DMS153 treated with DMSO at 0.1 percent for 48 hours (cell line): Measurements from ENCODE around the gene TLCD3A.
"Not testable (repeated sequence)": the region's sequence is repeated elsewhere in the genome, so short reads cannot be mapped to it uniquely, and the experiment has no call there.

Source experiments
- DNase-seq: peaks from one replicate; lab custom pipeline; 2025; ENCODE audit not compliant: unreplicated experiment; lab: John Stamatoyannopoulos, UW

Gene TLCD3A

GRCh38 chr17:732067-732901, at the start of gene TLCD3A:
TLCD3A (plus strand) TSS chr17:732596; CDS start chr17:732648, 52 bp downstream.
- no peak for DNase-seq

DNA sequence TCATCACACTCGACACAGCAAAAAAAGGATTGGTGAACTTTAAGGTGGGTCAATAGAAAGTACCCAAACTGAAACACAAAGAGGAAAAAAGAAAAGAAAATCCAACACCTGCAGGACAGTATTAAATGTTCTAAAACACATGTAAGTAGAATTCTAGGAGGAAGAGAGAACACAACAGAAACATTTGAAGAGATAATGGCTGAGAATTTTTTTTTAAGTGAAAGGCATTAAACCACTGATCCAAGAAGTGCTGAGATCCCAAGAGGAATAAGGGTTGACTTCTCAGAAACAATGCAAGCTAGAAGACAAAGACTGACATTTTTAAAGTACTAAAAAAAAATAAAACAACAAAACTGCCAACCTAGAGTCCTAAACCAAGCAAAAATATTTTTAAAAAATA, 49.4 kb upstream of the TLCD3A start:
- no peak for DNase-seq

DNA sequence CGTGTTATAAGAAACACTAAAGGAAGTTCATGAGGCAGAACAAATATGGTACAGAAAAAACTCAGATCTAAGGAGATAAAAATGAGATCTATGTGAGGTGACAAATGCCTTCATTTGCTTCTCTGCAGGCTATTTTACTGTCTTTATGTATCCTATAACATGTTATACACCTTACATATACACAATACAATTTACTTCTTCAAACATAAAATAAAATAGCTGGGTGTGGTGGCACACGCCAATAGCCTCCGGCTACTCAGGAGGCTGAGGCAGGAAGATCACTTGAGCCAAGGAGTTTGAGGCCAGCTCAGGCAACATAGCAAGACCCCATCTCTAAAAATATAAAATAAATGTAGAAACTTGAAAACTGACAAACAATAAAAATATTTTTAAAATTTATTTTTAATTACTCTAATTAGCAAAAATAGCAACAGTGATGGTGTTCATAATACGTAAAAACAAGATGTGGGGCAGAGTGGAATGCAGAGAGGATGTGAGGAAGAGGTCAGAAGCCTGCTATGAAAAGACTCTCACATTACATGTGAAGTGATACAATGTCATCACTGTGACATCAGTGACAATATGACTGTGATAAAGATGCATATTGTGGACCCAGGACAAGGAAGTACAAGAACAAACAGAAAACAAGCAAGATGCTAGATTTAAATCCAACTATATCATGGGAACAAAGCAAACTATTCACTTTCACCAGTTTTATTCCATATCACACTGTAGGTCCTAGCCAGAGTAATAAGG, 48.7 kb upstream of the TLCD3A start:
- DNase-seq = no peak

DNA sequence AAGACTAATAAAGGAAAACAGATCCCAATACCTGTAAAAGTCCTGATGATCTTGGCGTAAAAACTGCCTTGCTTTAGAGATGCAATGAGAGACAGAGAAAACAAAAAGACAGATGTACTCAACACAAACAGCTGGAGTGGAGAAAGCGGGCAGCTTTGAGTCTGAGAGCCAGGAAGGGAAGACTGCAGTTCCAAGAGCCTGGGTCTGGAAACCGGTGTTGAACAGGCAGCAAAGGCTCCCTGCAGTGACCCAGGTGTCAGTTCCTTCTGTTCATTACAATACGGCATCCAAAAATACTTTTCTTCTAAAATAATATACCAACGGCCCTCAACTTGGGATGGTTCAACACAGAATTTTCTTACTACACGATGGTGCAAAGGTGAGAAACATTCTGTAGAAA, 47.4 kb upstream of the TLCD3A start:
- no peak for DNase-seq

DNA sequence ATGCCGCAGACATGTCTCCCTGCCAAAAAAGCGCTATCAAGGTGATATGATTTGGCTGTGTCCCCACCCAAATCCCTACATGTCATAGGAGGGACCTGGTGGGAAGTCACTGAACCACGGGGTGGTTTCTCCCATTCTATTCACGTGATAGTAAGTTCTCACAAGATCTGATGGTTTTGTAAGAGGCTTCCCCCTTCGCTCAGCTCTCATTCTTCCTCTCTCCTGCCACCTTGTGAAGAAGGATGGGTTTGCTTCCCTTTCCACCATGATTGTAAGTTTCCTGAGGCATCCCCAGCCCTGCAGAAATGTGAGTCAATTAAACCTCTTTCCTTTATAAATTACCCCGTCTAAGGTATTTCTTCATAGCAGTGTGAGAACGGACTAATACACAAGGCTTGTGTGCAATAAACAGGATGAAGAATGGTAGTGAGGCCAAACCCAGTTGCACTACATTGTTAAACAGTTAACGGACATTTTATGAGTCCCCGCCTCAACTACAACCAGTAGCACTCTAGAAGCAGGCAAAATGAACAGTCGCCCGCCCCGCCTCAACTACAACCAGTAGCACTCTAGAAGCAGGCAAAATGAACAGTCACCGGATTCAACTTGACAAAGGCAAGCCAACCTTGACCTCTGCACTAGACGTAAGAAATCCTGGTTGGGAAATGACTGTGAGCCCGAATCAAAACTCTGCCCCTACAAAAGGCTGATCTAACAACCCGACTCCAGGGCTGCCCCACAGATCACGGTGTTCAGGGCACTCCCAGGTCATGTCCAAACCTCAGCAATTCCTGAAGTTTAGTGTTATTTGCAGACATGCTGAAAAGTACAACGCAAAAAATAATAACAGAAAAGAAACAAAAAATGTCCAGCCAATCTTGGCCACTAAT, 44.1 kb upstream of the TLCD3A start:
- DNase-seq = no peak

- no peak for DNase-seq
These were observed 42.7 kb upstream of the TLCD3A start for GRCh38 chr17:689556-690275.

- no peak for DNase-seq
These were observed 42.0 kb upstream of the TLCD3A start for GRCh38 chr17:690361-690760.

GRCh38 chr17:691423-691822, 41.0 kb upstream of the TLCD3A start:
- DNase-seq = no peak

DNA sequence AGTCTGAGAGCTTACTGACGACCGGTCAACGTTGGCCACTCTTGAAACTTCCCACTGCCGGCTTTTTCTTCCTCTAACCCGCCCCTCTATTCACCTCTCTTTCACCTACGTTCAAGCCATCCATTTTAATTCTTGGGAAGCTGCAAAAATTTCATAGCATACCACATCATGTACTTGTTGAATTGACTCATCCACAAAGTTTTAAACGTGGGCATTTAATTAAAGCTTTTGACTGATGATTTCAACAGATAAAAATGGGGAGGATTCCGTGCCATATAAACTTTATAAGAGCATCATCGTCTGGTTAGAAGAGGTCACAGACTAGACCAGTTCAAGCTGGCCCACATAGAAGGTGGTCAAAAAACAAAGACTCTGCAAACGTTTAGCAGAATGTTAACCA, 40.3 kb upstream of the TLCD3A start:
- no peak for DNase-seq

- DNase-seq = no peak
These were observed 38.4 kb upstream of the TLCD3A start for GRCh38 chr17:693791-694638.

- no peak for DNase-seq
These were observed 36.0 kb upstream of the TLCD3A start for GRCh38 chr17:696369-696768.

DNA sequence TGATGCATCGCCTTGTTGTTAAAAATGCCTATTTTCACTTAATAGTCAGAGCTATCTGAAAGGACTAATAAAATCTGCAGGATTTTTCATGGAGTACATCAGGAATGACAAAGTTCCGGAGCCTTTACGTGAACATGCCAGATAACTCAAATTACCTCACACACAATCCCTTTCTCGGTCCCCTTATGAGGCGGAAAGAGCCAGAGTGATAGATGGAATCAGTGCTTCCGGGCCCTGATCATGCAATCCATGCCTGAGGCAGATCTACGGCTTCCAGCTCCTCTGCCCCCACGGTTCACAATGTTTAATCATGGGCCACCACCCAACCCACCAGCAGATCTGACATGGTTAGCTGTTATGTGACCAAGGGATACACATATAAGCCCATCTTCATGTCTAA, 34.7 kb upstream of the TLCD3A start:
- DNase-seq = no peak

GRCh38 chr17:698096-698495, 34.3 kb upstream of the TLCD3A start:
- not testable (repeated sequence) for DNase-seq

GRCh38 chr17:699345-699744, 33.1 kb upstream of the TLCD3A start:
- DNase-seq = no peak

GRCh38 chr17:700504-701094, 31.8 kb upstream of the TLCD3A start:
- no peak for DNase-seq

- no peak for DNase-seq
These were observed 29.1 kb upstream of the TLCD3A start for GRCh38 chr17:703081-703875.

GRCh38 chr17:704111-704864, 28.1 kb upstream of the TLCD3A start:
- DNase-seq = no peak

DNA sequence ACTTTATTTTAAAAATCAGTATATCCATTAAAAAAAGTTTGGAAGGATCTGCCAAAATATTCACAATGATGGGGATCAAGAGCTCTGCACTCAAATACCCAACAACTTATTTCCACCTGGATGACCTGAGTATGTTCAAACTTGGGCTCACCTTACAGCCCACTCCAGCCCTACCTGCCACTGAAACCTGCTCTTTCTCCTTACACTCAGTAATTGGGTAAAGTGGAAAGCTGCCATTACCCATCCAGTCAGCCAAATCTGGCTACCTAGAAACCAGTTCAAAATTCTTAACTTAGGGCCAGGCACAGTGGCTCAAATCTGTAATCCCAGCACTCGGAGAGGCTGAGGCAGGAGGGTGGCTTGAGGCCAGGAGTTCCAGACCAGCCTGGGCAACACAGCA, 27.4 kb upstream of the TLCD3A start:
- no peak for DNase-seq
